AG09319 (cell line): Measurements from ENCODE around the gene ACTRT2.

Experiments
- DNase-seq: peaks from one replicate; pipeline ENCODE4 v3.0.0-alpha.2; 2010; ENCODE audit warnings: low read depth; ENCODE audit errors: extremely low read depth
- CTCF ChIP-seq: IDR thresholded peaks from 2 replicates; pipeline ENCODE4 v1.5.1; 2011; ENCODE audit warnings: low read depth, mild to moderate bottlenecking, inconsistent platforms, low read length, moderate library complexity

Gene ACTRT2

GRCh38 chr1:2990376-2991115 lies 30.7 kb upstream of the ACTRT2 start:
- no peak for TF ChIP-seq CTCF
- DNase-seq, result no peak

GRCh38 chr1:2991753-2992495 lies 29.3 kb upstream of the ACTRT2 start:
- no peak for DNase-seq
- TF ChIP-seq CTCF, result no peak

GRCh38 chr1:2998503-2999100 lies 22.7 kb upstream of the ACTRT2 start:
- no peak for TF ChIP-seq CTCF
- no peak for DNase-seq

GRCh38 chr1:2999138-2999537 lies 22.1 kb upstream of the ACTRT2 start:
- DNase-seq, result no peak
- no peak for TF ChIP-seq CTCF

- DNase-seq, result no peak
- no peak for TF ChIP-seq CTCF
Measured at GRCh38 chr1:2999571-2999970, 21.7 kb upstream of the ACTRT2 start.

- no peak for TF ChIP-seq CTCF
- DNase-seq, result no peak
Measured at GRCh38 chr1:3000214-3000613, 21.1 kb upstream of the ACTRT2 start.
